Measurements from ENCODE around the gene SRRM3. TPM values are rescaled to one million over a fixed set of nuclear protein-coding genes. Genes with fewer than 3 reads are reported as not detected.
"Not testable (repeated sequence)": the region's sequence is repeated elsewhere in the genome, so short reads cannot be mapped to it uniquely, and the experiment has no call there.

Gene SRRM3
- total RNA-seq, 1 experiment from 2014 or later, result not detected

DNA sequence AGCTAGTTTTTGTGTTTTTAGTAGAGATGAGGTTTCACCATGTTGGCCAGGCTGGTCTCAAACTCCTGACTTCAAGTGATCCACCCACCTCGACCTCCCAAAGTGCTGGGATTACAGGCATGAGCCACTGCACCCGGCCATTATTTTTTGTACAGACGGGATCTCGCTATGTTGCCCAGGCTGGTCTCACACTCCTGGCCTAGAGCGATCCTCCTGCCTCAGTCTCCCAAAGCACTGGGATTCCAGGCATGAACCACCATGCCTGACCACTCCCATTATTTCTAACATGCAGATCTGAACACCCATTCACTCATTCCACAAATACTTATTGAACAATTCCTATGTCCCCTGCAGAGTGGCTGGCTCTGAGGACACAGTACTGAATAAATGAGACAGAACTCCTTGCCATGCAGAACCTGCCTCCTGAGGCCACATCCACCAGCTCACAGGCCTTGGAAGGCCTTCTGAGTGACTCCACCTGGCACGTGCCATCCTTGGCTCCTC lies 89.2 kb downstream of the SRRM3 start:
- not testable (repeated sequence) for DNase-seq (ENCODE audit: low read depth)

- peak; percentile 98 for DNase-seq (ENCODE audit: low read depth)
Measured at GRCh38 chr7:76291351-76292212, 89.9 kb downstream of the SRRM3 start.

DNA sequence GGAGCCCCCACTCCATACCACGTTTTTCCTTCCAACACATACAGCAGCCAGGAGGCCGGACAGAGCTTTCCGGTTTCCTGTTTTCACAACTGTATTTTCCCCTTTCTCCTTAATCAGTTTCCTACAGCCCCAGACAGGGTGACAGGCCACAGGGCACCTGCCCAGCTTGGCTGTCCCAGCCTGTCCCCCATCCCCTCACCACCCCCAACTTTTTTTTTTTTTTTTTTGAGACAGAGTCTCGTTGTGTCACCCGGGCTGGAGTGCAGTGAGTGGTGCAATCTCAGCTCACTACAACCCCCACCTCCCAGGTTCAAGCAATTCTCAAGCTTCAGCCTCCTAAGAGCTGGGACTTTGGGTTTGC lies 90.5 kb downstream of the SRRM3 start:
- no peak for DNase-seq (ENCODE audit: low read depth)

DNA sequence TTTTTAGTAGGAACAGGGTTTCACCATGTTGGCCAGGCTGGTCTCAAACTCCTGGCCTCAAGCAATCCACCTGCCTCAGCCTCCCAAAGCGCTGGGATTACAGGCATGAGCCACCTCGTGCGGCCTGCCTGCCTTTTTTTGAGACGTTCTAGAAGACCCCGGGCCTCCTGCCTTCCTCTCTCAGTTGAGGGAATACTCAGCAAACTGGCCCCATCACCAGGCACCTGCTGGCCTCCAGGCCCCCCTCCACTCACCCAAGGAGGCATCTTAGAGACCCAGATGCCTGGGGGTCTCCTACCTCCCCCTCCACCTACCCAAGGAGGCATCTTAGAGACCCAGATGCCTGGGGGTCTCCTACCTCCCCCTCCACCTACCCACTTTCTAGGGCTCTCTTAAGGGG lies 91.2 kb downstream of the SRRM3 start:
- DNase-seq (ENCODE audit: low read depth), result not testable (repeated sequence)

- no peak for DNase-seq (ENCODE audit: low read depth)
Measured at GRCh38 chr7:76293407-76293901, 91.8 kb downstream of the SRRM3 start.

GRCh38 chr7:76294344-76295024 lies 92.8 kb downstream of the SRRM3 start:
- DNase-seq (ENCODE audit: low read depth), result peak; percentile 95

GRCh38 chr7:76296743-76297740 lies 95.3 kb downstream of the SRRM3 start:
- peak; percentile 32 for DNase-seq (ENCODE audit: low read depth)

GRCh38 chr7:76300166-76300731 lies 98.6 kb downstream of the SRRM3 start:
- peak; percentile 60 for DNase-seq (ENCODE audit: low read depth)

DNA sequence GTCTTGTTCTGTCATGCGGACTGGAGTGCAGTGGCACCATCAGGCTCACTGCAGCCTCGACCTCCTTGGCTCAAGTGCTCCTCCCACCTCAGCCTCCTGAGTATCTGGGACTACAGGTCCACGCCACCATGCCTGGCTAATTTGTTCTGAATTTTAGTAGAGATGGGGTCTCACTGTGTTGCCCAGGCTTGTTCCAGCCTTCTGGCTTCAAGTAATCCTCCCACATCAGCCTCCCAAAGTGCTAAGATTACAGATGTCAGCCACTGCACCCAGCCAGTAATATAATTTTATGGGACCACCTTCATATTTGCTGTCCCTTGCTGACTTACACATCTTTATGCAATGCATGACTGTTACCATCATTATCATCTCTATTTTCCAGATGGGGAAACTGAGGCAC lies 99.3 kb downstream of the SRRM3 start:
- DNase-seq (ENCODE audit: low read depth), result no peak

DNA sequence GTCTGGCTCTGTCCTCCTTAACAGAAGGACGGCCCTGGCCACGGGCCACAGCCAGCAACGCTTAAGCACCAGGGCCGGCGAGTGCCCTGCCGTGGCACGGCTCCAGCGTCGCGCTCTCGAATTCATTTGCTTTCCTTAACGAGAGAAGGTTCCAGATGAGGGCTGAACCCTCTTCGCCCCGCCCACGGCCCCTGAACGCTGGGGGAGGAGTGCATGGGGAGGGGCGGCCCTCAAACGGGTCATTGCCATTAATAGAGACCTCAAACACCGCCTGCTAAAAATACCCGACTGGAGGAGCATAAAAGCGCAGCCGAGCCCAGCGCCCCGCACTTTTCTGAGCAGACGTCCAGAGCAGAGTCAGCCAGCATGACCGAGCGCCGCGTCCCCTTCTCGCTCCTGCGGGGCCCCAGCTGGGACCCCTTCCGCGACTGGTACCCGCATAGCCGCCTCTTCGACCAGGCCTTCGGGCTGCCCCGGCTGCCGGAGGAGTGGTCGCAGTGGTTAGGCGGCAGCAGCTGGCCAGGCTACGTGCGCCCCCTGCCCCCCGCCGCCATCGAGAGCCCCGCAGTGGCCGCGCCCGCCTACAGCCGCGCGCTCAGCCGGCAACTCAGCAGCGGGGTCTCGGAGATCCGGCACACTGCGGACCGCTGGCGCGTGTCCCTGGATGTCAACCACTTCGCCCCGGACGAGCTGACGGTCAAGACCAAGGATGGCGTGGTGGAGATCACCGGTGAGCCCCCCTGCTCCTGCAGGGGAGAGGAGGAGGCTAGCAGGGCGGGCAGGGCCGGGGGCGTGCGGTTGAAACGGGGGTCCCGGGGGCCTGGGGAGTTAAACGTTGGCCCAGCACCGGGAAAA lies 100.9 kb downstream of the SRRM3 start, which contains the start of gene HSPB1:
TSS of gene HSPB1 (plus strand) at position 327 of the 855 bp plus-strand sequence. CDS start at position 367, 40 bp downstream.
- peak; percentile 96 for DNase-seq (ENCODE audit: low read depth)

- DNase-seq (ENCODE audit: low read depth), result peak; percentile 91
Measured at GRCh38 chr7:76303202-76304147, 101.8 kb downstream of the SRRM3 start.

DNA sequence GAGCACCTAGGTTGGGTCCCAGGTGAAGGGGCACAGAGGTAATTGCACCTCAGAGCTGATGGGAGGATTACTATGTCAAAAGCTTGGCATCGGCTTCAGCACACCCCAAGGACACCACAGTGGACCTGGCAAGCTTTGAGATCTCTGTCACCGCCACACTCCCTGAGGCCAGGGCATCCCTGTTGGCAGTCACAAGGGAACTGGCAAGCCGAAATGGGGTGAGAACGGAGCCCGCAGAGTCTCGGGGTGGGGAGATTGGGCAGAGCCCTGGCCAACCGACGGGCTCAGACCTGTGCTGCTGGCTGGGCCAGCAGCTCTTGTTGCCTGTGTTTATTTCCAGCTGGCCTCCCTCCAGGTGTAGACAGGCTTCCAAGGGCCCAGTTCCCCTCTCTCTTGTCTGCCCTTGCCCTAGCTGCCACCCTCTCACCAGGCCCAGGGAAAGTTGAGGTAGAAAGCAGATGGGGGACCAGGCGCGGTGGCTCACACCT lies 103.2 kb downstream of the SRRM3 start:
- no peak for DNase-seq (ENCODE audit: low read depth)

DNA sequence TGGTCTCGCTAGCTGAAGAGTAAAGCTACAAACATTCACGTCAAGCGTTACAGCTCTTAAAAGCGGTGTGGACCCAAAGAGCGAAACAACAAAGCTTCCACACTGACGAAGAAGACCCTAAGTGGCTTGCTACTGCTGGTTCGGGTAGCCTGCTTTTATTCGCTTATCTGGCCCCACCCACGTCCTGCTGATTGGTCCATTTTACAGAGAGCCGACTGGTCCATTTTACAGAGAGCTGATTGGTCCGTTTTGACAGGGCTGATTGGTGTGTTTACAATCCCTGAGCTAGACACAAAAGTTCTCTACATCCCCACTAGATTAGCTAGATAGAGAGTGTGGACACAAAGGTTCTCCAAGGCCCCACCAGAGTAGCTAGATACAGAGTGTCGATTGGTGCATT lies 107.2 kb downstream of the SRRM3 start:
- DNase-seq (ENCODE audit: low read depth), result not testable (repeated sequence)

GRCh38 chr7:76309341-76310101 lies 107.8 kb downstream of the SRRM3 start:
- not testable (repeated sequence) for DNase-seq (ENCODE audit: low read depth)

- peak; percentile 66 for DNase-seq (ENCODE audit: low read depth)
Measured at GRCh38 chr7:76310102-76310957, 108.6 kb downstream of the SRRM3 start.

DNA sequence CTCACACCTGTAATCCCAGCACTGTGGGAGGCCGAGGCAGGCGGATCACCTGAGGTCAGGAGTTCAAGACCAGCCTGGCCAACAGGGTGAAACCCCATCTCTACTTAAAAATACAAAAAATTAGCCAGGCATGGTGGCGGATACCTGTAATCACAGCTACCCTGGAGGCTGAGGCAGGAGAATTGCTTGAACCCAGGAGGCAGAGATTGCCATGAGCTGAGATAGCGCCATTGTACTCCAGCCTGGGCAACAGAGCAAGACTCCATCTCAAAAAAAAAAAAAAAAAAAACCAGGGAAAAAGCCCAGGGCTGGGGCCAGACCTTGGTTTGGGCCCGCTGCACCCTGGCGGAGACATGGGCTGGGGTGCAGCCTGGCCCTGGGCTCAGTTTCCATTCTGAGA lies 110.1 kb downstream of the SRRM3 start:
- DNase-seq (ENCODE audit: low read depth), result not testable (repeated sequence)
